ENCODE results near the gene MFAP2. TPM values are rescaled to one million over a fixed set of nuclear protein-coding genes. Genes with fewer than 3 reads are reported as not detected.

The MFAP2 gene
- total and polyA plus RNA-seq, 2 of the 8 experiments (the other 6 are each of a cell fraction or from before 2014, with no cell fraction given) = 172 to 326 TPM

DNA sequence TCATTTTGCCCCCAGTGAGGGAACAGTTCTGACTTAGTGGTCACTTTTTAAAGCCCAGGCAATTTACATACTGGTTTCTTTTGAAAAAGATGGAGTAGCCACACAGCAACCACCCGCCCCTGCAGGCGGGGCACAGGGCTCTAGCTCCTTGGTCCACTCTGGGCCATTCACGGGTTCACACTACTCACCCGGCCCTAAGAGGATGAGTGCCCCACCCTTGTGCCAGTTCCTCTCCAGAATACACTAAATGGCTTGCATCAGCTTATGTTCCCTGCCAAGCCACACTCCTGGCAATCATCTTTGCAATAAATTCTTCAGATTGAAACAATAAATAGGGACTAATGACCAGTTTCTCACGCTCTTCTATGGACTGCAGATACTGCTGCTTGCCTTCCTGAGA is 47.0 kb upstream of the MFAP2 start:
- 93% methylated on average over 5 of the region's 5 CpGs; no CpG with 5 or more reads in 1 of the 2 experiments for WGBS, 2 experiments (ENCODE audit: extremely low coverage in 1 of 2, insufficient coverage in 1 of 2, insufficient read length in 1 of 2, insufficient replicate concordance in 2 of 2, low coverage in 1 of 2, low lambda C conversion rate in 2 of 2, missing lambda C conversion rate in 1 of 2)
- Histone ChIP-seq H2BK5ac (ENCODE audit: low read depth, low read length) (no peak overlapping the region), H4K8ac (ENCODE audit: extremely low read depth, insufficient read depth, low read length) (no peak overlapping the region), H4K5ac (ENCODE audit: insufficient read length, low read depth, low read length) (no peak overlapping the region), H3K9ac (replicated peaks in 1 of 4; ENCODE audit: extremely low read depth in 1 of 4, low read depth in 3 of 4, low read length in 3 of 4) (no peak overlapping the region), H3K23me2 (ENCODE audit: low read depth, low read length) (no peaks in the 10 kb centered on the region), H2AFZ (ENCODE audit: low read length) (no peak overlapping the region), H3K9me3 (ENCODE audit: insufficient read depth in 2 of 2, low read depth in 1 of 2, low read length in 1 of 2) (no peaks in the 10 kb centered on the region), H3K4me3 (ENCODE audit: extremely low read depth in 1 of 4, insufficient read depth in 2 of 4, low read depth in 3 of 4, low read length in 4 of 4) (no peak overlapping the region), H3K56ac (replicated peaks; ENCODE audit: insufficient read length, low read depth, low read length) (no peak overlapping the region), H3K36me3 (ENCODE audit: control insufficient read depth in 2 of 4, insufficient read depth in 4 of 4, low read length in 3 of 4) (peaks cover 10 to 73% (median 38%) of the 10 kb centered on the region in 4 experiments; a peak in 7 of 8 replicates), H2BK15ac (ENCODE audit: low read length) (no peak overlapping the region), H3K79me2 (ENCODE audit: control insufficient read depth in 1 of 2, insufficient read depth in 2 of 2, low read length in 2 of 2) (no peaks in the 10 kb centered on the region), H3K4ac (replicated peaks; ENCODE audit: insufficient read length, low read depth, low read length) (no peak overlapping the region), H3K4me2 (ENCODE audit: insufficient read depth in 1 of 2, low read depth in 2 of 2, low read length in 2 of 2) (no peak overlapping the region), H3K4me1 (replicated peaks in 1 of 4; ENCODE audit: control insufficient read depth in 3 of 4, insufficient read depth in 4 of 4, low read length in 3 of 4) (no peaks in the 10 kb centered on the region), H4K91ac (replicated peaks; ENCODE audit: insufficient read length, low read length) (no peak overlapping the region), H3K79me1 (ENCODE audit: low read depth, low read length) (no peaks in the 10 kb centered on the region), H4K20me1 (replicated peaks in 1 of 2; ENCODE audit: control insufficient read depth in 1 of 2, insufficient read depth in 2 of 2, low read length in 2 of 2) (peaks cover under 1 to 2% of the 10 kb centered on the region in 2 experiments), H2BK20ac (ENCODE audit: low read length) (no peak overlapping the region), H2BK12ac (ENCODE audit: low read depth, low read length) (no peak overlapping the region), H2AK5ac (ENCODE audit: low read depth, low read length) (no peak overlapping the region), H3K27ac (ENCODE audit: low read depth, low read length) (no peak overlapping the region), H3K27me3 (replicated peaks in 1 of 4; ENCODE audit: control insufficient read depth in 3 of 4, extremely low read depth in 1 of 4, insufficient read depth in 3 of 4, low read length in 3 of 4) (no peaks in the 10 kb centered on the region), H3K18ac (ENCODE audit: extremely low read depth, low read length) (no peak overlapping the region), H3K23ac (ENCODE audit: insufficient read length) (no peak overlapping the region), H2BK120ac (replicated peaks; ENCODE audit: low read depth, low read length) (no peak overlapping the region), H3K14ac (ENCODE audit: insufficient read length) (no peak overlapping the region)
- POLR2A ChIA-PET (ENCODE audit: partially characterized antibody) = interaction anchor here (1.0 to 1.1 kb wide), 3 partner anchors 19 to 41 kb away, joined by 3 to 4 read pairs (median 3); no protein-coding TSS in a partner anchor
- DNase-seq (ENCODE audit: low read depth in 1 of 2, low spot score in 2 of 2) (no peak), FAIRE-seq (no peak)
- CTCF ChIA-PET (ENCODE audit: partially characterized antibody) = interaction anchor here (1.2 to 1.8 kb wide), 4 partner anchors 11 to 40 kb away, joined by 3 to 8 read pairs (median 5); no protein-coding TSS in a partner anchor
- TF ChIP-seq GTF2F1 (IDR thresholded peaks at IDR 0.05; ENCODE audit: borderline replicate concordance, low read depth, low read length) (no peak), CBX5 (IDR thresholded peaks at IDR 0.05; ENCODE audit: low read depth, low read length) (no peak), JUND (IDR thresholded peaks at IDR 0.05; ENCODE audit: low read length) (no peak), POLR2A (IDR thresholded peaks at IDR 0.05; ENCODE audit: control extremely low read depth in 1 of 2, low read depth in 2 of 2, low read length in 2 of 2) (no peak), EGR1 (IDR thresholded peaks at IDR 0.05; ENCODE audit: borderline replicate concordance, low read depth, low read length) (no peak), SUZ12 (IDR thresholded peaks at IDR 0.05; ENCODE audit: low read length) (no peak), RBBP5 (IDR thresholded peaks at IDR 0.05; ENCODE audit: borderline replicate concordance, low read depth, low read length) (no peak), BACH1 (IDR thresholded peaks at IDR 0.05; ENCODE audit: low read length) (no peak), ZNF274 (IDR thresholded peaks at IDR 0.05; ENCODE audit: borderline replicate concordance, extremely low read depth, low read length) (no peak), SIX5 (IDR thresholded peaks at IDR 0.05; ENCODE audit: low read depth, low read length) (no peak), NRF1 (IDR thresholded peaks at IDR 0.05; ENCODE audit: low read depth, low read length) (no peak), TEAD4 (IDR thresholded peaks at IDR 0.05; ENCODE audit: low read depth, low read length) (no peak), CEBPB (IDR thresholded peaks at IDR 0.05; ENCODE audit: low read depth, low read length) (no peak), E2F6 (IDR thresholded peaks at IDR 0.05) (no peak), ASH2L (IDR thresholded peaks at IDR 0.05; ENCODE audit: low read length) (no peak)
